Retinal pigment epithelial cell (primary cell): ENCODE measurements around the gene ATXN7L1.

Source experiments
- DNase-seq: peaks from one replicate; pipeline ENCODE4 v3.0.0-alpha.2; 2010; ENCODE audit warnings: low read depth
- H3K4me3 ChIP-seq: 2 replicates; pipeline ENCODE4 v1.5.1; 2011; ENCODE audit warnings: mild to moderate bottlenecking, low read length, control low read depth, moderate library complexity
- TF ChIP-seq, protein P1 (sequence below): conservative IDR thresholded peaks from 2 replicates; pipeline ENCODE4 v1.5.1; 2011; ENCODE audit warnings: low read depth, low read length, control low read depth, inconsistent platforms

Gene ATXN7L1

DNA sequence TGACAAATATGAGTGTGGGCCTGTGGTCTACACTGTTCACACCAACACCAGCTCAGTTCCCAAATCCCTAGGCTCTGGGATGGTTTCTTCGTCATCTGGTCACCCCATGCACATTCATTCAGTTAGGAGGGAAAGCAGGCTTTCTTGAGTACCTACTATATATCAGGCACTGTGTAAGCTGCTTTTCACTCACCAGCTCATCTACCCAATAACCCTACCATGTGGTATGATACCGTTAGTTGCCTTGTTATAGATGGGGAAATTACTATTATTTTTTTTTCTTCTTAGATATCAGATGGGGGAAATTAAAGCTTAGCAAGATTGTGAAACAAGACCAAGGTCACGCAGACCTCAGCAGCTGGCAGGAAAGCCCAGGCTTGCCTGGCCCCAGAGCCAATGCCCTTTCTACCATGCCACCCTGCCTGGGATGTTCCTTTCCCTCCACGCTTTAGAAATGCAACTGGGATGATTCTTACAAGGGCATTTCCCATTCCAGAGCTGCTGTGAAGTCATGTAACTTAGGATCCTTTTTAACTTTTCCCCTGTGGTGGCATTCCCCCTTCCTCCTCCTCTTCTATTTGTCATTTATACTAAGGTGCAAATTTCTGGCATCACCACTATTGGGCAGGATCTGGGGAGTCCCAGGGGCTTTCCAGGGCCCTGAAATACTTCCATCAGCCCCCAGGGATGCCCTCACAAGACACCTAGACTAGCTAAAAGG, 202.0 kb downstream of the ATXN7L1 start:
- TF ChIP-seq, protein P1, sequence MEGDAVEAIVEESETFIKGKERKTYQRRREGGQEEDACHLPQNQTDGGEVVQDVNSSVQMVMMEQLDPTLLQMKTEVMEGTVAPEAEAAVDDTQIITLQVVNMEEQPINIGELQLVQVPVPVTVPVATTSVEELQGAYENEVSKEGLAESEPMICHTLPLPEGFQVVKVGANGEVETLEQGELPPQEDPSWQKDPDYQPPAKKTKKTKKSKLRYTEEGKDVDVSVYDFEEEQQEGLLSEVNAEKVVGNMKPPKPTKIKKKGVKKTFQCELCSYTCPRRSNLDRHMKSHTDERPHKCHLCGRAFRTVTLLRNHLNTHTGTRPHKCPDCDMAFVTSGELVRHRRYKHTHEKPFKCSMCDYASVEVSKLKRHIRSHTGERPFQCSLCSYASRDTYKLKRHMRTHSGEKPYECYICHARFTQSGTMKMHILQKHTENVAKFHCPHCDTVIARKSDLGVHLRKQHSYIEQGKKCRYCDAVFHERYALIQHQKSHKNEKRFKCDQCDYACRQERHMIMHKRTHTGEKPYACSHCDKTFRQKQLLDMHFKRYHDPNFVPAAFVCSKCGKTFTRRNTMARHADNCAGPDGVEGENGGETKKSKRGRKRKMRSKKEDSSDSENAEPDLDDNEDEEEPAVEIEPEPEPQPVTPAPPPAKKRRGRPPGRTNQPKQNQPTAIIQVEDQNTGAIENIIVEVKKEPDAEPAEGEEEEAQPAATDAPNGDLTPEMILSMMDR = no peak
- H3K4me3 ChIP-seq = no peak overlapping the region
- no peak for DNase-seq

- H3K4me3 ChIP-seq = no peak overlapping the region
- TF ChIP-seq, protein P1 = no peak
- DNase-seq = no peak
Observed at GRCh38 chr7:105673367-105674084, 202.9 kb downstream of the ATXN7L1 start.

DNA sequence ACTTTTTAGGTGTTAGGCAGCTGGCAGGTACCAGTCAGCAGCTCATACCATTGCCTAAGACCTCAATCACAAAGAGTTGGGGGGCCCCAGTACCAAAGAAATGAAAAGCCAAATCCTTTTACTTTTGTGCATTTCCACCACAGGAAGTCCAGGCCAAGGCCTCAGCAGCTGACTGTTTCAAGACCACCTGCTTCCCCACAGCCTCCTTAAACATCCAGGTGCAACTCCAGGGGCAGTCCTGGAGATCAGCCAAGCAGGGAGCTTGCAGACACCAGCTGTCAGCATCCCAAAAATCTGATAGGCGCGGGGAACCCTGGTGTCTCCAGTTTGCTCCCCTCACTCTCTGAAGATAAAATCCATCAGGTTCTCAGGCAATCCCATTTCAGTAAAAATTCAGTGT, 203.6 kb downstream of the ATXN7L1 start:
- H3K4me3 ChIP-seq = no peak overlapping the region
- TF ChIP-seq, protein P1 = no peak
- no peak for DNase-seq

- DNase-seq = no peak
- H3K4me3 ChIP-seq = no peak overlapping the region
- TF ChIP-seq, protein P1 = no peak
Observed at GRCh38 chr7:105666324-105666723, 210.1 kb downstream of the ATXN7L1 start.

DNA sequence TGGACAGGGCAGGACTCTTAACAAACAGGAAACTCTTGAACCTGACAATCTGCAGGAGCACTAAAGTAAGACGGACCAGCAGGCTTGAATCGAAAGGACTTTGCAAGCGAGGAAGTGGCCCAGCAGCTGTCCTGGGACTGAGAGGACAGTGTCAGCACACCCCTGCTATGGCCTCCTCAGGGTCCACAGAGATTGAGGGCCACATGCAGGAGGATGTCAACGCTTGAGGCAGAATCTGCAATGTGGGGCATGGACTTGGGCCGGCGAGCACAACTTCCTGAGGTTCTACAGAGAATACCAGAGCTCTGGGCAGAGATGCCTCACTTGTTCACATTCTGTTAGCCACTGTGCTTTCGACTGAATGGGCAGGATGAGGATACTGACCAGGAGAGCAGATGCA, 210.7 kb downstream of the ATXN7L1 start:
- H3K4me3 ChIP-seq = no peak overlapping the region
- TF ChIP-seq, protein P1 = no peak
- DNase-seq = no peak

DNA sequence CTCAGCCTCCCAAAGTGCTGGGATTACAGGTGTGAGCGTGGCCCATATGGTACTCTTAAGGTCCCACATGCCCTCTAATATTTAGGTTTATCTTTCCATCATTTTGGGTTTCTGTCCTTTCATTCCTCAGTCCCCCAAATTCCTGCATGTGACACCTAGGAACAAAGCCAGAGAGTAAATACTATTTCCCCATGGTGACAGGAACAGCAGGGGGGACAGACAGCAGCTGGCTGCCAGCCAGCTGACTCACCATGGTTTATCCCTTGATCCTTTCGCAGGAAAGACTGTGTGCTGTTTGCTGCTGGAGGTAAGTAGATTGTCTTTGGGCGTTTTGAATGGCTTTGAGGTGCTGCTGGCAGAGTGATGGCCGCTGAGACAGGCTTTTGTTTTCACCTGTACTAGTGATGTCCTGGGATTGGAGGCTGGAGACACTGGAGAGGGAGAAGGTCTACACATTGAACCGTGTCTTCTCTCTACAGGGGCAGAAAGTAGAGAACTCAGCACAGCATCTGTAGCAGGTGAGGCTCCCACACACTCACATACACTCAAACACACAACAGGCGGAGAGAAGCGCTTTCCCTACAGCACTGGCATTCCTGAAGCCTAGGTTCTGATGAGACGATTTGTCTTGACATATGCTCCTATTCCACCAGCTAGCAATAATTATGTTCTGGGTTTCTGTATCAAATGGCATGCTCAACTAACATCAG, 211.4 kb downstream of the ATXN7L1 start:
- no peak overlapping the region for H3K4me3 ChIP-seq
- TF ChIP-seq, protein P1 = no peak
- peak; percentile 73 for DNase-seq
